HEK293T (cell line): Measurements from ENCODE around the gene PIGQ.

Experiments
- CTCF ChIA-PET: fragments of 350-600 bp; formaldehyde crosslinking; extraction: SDS; loops from one replicate; lab custom pipeline; 2021; ENCODE audit warnings: antibody characterized with exemption, inconsistent platforms; lab: Yijun Ruan, JAX
- POLR2A ChIA-PET: fragments of 350-600 bp; formaldehyde crosslinking; extraction: SDS; loops from one replicate; lab custom pipeline; 2020; ENCODE audit warnings: antibody characterized with exemption, inconsistent platforms; lab: Yijun Ruan, JAX
- DNase-seq: peaks from one replicate; pipeline ENCODE4 v3.0.0; 2012; ENCODE audit warnings: mixed read lengths; ENCODE audit errors: extremely low spot score
- ARNT ChIP-seq: fragments of 450-650 bp; IDR thresholded peaks from 2 replicates; pipeline ENCODE4 v1.6.1; 2017; ENCODE audit warnings: mild to moderate bottlenecking
- BHLHE40 ChIP-seq: fragments of 450-650 bp; IDR thresholded peaks from 2 replicates; pipeline ENCODE4 v1.6.1; 2016; ENCODE audit warnings: mild to moderate bottlenecking, moderate library complexity, borderline replicate concordance
- CTBP1 ChIP-seq: fragments of 450-650 bp; IDR thresholded peaks from 2 replicates; pipeline ENCODE4 v1.6.1; 2016; ENCODE audit warnings: borderline replicate concordance
- ELF4 ChIP-seq: fragments of 450-650 bp; IDR thresholded peaks from 2 replicates; pipeline ENCODE4 v1.6.1; 2017; ENCODE audit warnings: antibody characterized with exemption
- FOXA1 ChIP-seq: fragments of 450-650 bp; IDR thresholded peaks from 2 replicates; pipeline ENCODE4 v1.6.1; 2016; ENCODE audit warnings: mild to moderate bottlenecking
- FOXK2 ChIP-seq: fragments of 450-650 bp; IDR thresholded peaks from 2 replicates; pipeline ENCODE4 v1.6.1; 2016; ENCODE audit warnings: mild to moderate bottlenecking
- FOXM1 ChIP-seq: fragments of 450-650 bp; IDR thresholded peaks from 2 replicates; pipeline ENCODE4 v1.6.1; 2017; ENCODE audit warnings: mild to moderate bottlenecking, borderline replicate concordance
- HDGF ChIP-seq: fragments of 450-650 bp; IDR thresholded peaks from 2 replicates; pipeline ENCODE4 v1.6.1; 2017; ENCODE audit warnings: antibody characterized with exemption, borderline replicate concordance
- L3MBTL2 ChIP-seq: fragments of 450-650 bp; conservative IDR thresholded peaks from 2 replicates; pipeline ENCODE4 v1.6.1; 2016; ENCODE audit warnings: mild to moderate bottlenecking
- LEF1 ChIP-seq: fragments of 450-650 bp; IDR thresholded peaks from 2 replicates; pipeline ENCODE4 v1.6.1; 2017; ENCODE audit warnings: mild to moderate bottlenecking, borderline replicate concordance
- NFRKB ChIP-seq: fragments of 450-650 bp; IDR thresholded peaks from 2 replicates; pipeline ENCODE4 v1.6.1; 2016; ENCODE audit warnings: mild to moderate bottlenecking, moderate library complexity
- SP1 ChIP-seq: fragments of 450-650 bp; IDR thresholded peaks from 2 replicates; pipeline ENCODE4 v1.6.1; 2017
- SUZ12 ChIP-seq: fragments of 450-650 bp; IDR thresholded peaks from 2 replicates; pipeline ENCODE4 v1.6.1; 2016; ENCODE audit warnings: mild to moderate bottlenecking
- TARDBP ChIP-seq: fragments of 450-650 bp; IDR thresholded peaks from 2 replicates; pipeline ENCODE4 v1.6.1; 2016
- ZNF384 ChIP-seq: fragments of 450-650 bp; IDR thresholded peaks from 2 replicates; pipeline ENCODE4 v1.6.1; 2016
- TF ChIP-seq, protein P1 (sequence below): fragments of 450-650 bp; IDR thresholded peaks from 2 replicates; pipeline ENCODE4 v1.6.1; 2016

The PIGQ gene

DNA sequence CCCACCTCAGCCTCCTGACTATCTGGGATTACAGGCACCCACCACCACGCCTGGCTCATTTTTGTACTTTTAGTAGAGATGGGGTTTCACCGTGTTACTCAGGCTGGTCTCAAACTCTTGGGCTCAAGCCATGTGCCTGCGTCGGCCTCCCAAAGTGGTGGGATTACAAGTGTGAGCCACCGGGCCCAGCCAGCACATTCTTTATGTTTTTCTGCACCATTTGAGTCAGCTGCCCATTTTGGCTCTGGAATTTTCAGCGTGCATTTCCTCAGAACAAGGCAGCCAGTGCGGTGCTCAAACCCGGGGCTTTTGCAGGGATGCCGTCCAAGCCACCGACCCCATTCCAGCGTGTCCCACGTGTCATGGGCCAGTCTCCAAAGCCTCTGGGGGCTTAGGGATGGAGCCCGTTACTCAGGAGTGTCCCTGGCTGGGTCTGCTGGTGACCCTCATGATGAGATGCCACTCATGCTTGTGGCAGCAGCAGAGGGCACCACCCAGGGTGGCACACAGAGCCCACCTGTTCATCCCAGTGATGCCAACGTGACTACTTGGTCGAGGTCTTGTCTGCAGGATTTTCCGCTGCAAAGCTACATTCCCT is 16.4 kb downstream of the PIGQ start:
- ChIA-PET CTCF (no interaction called here), POLR2A (interaction anchor here (1.0 to 1.6 kb wide), 3 partner anchors 9 to 60 kb away, joined by 3 to 4 read pairs (median 3); partner anchors contain the start of gene NHLRC4)
- no peak for DNase-seq
- TF ChIP-seq SP1: no peak
- TF ChIP-seq TARDBP: no peak
- TF ChIP-seq CTBP1: no peak
- no peak for TF ChIP-seq ELF4
- no peak for TF ChIP-seq FOXM1
- TF ChIP-seq BHLHE40: no peak
- no peak for TF ChIP-seq HDGF
- TF ChIP-seq NFRKB: no peak
- TF ChIP-seq, protein P1, sequence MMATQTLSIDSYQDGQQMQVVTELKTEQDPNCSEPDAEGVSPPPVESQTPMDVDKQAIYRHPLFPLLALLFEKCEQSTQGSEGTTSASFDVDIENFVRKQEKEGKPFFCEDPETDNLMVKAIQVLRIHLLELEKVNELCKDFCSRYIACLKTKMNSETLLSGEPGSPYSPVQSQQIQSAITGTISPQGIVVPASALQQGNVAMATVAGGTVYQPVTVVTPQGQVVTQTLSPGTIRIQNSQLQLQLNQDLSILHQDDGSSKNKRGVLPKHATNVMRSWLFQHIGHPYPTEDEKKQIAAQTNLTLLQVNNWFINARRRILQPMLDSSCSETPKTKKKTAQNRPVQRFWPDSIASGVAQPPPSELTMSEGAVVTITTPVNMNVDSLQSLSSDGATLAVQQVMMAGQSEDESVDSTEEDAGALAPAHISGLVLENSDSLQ: no peak
- TF ChIP-seq FOXA1: no peak
- no peak for TF ChIP-seq SUZ12
- TF ChIP-seq FOXK2: no peak
- TF ChIP-seq ZNF384: no peak
- TF ChIP-seq L3MBTL2: no peak
- TF ChIP-seq ARNT: no peak
- TF ChIP-seq LEF1: no peak

DNA sequence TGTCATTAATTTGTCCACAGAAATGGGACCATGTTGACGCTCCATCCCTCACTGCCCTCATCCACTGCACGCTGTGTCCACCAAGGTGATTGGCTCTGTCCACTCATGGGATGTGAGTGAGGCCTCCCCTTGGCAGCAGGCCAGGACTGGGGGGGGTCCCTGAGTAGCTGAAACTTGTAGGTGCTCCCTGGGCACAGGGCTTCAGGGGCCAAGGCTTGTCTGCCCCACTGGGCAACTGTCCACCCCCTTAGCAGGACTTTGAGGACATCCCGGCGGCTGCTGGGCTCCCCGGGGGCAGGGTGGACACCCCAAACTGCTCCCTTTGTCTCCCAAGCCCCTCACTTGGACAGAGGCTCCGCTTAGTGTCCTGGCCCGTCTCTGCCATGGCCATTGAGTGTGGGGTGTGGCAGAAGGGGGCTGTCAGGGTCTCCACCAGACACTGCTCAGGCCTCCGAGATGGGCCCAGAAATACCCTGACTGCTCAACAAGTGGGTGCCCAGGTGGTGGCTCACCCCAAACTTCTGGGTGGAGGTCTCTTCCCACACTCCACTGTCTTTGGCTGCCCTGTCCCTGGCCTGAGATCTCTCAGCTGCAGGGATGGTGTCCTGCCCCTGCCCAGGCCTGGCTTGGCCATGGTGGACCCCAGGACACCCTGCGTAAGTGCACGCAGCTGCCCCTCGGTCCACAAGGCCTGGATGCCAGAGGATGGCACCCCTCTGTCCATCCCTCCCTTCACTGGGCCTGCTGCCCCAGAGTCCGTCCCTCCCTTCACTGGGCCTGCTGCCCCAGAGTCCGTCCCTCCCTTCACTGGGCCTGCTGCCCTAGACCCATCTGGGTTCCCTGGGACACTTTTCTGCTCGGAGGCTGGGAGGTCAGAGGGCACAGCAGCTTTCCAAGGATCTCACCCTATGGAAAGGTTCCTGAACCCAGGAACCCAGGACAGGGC is 17.1 kb downstream of the PIGQ start:
- ChIA-PET CTCF (interaction anchor here (0.7 kb wide), 1 partner anchor 152 kb away, joined by 4 read pairs; no protein-coding TSS in a partner anchor), POLR2A (interaction anchor here (1.3 to 1.4 kb wide), 2 partner anchors 14 to 20 kb away, joined by 3 read pairs; partner anchors contain the start of gene NHLRC4)
- TF ChIP-seq FOXK2 (no peak), TARDBP (no peak), HDGF (no peak), FOXA1 (no peak), L3MBTL2 (no peak), FOXM1 (no peak), ARNT (no peak), BHLHE40 (no peak), SP1 (no peak), NFRKB (no peak), ELF4 (no peak), ZNF384 (no peak)
- TF ChIP-seq, protein P1: no peak
- no peak for DNase-seq

- ChIA-PET CTCF (no interaction called here), POLR2A (interaction anchor here (0.6 to 1.1 kb wide), 3 partner anchors 10 to 63 kb away, joined by 3 read pairs; no protein-coding TSS in a partner anchor)
- TF ChIP-seq HDGF (no peak), TARDBP (no peak), SUZ12 (no peak), FOXA1 (no peak), NFRKB (no peak), FOXK2 (no peak), BHLHE40 (no peak), CTBP1 (no peak)
- DNase-seq: peak; percentile 25
These were observed 18.8 kb downstream of the PIGQ start for GRCh38 chr16:588639-588888.

DNA sequence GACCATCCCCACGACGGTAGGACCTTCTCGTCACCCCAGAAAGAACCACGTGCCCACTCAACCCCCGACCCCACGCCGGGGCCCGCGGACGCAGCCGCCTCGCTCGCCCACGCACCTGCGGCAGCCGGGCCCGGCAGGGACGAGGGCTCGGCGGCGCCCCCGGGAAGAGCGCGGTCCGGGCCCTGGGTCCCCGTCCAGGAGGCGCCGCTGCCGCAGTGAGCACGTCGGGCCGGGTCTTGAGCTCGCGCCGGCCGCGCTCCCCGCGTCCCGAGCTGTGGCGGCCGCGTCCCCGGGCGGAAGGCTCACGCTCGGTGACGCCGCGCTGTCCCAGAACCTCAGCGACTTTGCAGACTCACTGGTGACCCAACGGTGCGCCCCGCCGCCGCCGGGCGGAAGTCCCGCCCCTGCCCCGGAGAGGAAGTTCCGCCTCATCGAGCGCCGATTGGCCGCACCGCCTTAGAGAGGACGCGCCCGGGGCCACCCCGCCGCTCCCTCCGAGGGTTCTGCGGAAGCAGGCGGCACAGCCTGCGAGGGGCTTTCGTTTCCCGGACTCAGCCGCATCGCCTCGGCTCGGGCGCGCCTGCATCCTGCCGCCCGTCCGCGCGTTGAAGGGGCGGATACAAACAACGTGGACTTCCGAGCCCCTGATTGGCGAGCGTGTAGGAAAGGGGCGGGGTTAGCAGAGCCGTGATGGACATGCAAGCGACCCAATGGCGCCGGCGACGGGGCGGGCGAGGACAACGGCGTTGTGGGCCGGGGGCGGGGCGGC is 19.3 kb downstream of the PIGQ start:
- CTCF ChIA-PET: no interaction called here
- peak; percentile 87 for DNase-seq
- POLR2A ChIA-PET: interaction anchor here (0.6 to 1.1 kb wide), 3 partner anchors 11 to 63 kb away, joined by 3 read pairs; no protein-coding TSS in a partner anchor
- no peak for TF ChIP-seq L3MBTL2
- peak; percentile 63; the same call in 1 of the 2 replicates for TF ChIP-seq LEF1

- DNase-seq: peak; percentile 95
- POLR2A ChIA-PET: interaction anchor here (0.8 kb wide), 1 partner anchor 11 kb away, joined by 4 read pairs; no protein-coding TSS in a partner anchor
- TF ChIP-seq, protein P1: peak; percentile 100
- no peak for TF ChIP-seq FOXK2
- CTCF ChIA-PET: no interaction called here
These were observed 20.0 kb downstream of the PIGQ start, which contains the start of gene RAB40C for GRCh38 chr16:589658-590187. RAB40C (plus strand) TSS chr16:590066; CDS start chr16:590292, 226 bp downstream.
